GM04504 (cell line): ENCODE results near the gene GIPC1.
"Not testable (repeated sequence)": the region's sequence is repeated elsewhere in the genome, so short reads cannot be mapped to it uniquely, and the experiment has no call there.

Experiments
- DNase-seq: peaks from one replicate; pipeline ENCODE4 v3.0.0-alpha.2; 2012; ENCODE audit warnings: low read depth

Gene GIPC1

DNA sequence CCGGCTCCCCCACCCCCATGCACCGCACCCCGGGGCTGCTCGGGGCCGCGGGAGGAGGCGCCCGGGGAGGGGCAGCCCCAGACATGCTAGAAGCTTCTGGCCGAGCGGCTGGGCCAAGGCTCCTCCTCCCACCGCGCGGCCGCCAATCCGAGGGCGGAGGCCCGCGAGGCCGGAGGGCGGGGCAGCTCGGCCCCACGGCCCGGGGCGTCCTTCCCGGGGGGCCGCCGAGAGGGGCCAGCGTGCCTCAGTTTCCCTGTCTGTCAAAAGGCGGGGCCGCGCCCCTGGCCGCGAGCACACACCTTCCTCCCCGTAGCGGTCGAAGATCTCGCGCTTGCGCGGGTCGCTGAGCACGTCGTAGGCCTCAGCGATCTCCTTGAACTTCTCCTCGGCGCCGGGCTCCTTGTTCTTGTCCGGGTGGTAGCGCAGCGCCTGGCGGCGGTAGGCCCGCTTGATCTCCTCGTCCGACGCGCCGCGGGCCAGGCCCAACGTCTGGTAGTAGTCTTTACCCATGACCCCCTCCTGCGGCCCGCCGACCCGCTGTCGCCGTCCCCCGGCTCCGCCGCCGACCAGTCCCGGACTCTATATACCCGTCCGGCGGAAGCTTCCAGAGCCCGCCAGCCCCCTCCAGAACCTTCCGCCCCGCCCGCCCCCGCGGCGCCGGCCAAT is 22.0 kb upstream of the GIPC1 start, which contains the start of gene DNAJB1:
TSS of gene DNAJB1 (minus strand) at position 558 of the 666 bp plus-strand sequence. CDS start at position 510, 48 bp downstream.
- DNase-seq: peak; percentile 89

DNA sequence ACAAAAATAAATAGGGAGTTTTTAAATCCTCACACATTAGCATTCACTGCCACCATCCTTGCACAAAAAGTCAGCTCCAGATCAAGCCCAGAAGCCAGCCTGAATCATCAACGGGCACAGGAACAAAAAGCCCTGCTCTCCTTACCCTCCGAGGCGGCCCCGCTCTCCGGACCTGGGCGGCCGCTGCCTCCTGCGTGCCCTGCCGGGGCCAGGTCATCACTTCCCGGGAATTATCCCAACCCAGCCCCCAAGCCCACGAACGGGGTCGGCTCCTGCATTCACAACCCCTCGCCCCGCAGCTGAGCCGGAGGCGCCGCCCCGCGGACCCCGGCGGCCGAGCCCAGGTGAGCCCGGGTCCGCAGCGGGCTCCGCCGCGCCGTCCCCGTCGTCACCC is 21.5 kb upstream of the GIPC1 start:
- no peak for DNase-seq

DNA sequence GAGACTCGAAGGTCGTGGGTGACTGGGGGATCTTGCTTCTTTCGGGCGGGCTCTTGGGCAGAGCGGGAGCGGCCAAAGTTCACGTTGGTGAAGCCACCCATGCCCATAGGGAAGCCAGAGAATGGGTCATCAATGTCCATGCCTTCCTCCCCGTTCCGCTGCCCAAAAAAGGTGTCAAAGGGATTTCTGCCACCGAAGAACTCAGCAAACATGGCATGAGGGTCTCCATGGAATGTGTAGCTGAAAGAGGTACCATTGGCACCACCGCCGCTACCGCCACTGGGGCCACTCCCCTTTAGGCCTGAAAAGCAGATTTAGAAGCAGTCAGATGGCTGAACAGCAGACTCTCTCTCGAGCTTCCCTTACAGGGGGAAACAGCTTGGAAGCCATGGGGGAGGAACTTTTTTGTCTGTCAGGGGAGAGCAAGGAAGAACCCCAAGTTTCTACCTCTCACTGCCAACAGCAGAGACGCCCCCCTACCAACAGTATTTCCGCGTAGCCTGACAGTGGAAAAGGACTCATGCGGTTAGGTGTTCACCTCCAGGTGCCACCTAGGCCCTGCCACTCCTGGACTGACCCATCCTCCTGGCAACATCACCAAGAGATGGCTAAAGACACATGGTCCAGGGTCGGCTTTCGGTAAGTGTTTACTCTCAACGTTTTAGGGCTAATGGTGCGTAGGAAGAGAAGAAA is 21.0 kb upstream of the GIPC1 start:
- no peak for DNase-seq

DNA sequence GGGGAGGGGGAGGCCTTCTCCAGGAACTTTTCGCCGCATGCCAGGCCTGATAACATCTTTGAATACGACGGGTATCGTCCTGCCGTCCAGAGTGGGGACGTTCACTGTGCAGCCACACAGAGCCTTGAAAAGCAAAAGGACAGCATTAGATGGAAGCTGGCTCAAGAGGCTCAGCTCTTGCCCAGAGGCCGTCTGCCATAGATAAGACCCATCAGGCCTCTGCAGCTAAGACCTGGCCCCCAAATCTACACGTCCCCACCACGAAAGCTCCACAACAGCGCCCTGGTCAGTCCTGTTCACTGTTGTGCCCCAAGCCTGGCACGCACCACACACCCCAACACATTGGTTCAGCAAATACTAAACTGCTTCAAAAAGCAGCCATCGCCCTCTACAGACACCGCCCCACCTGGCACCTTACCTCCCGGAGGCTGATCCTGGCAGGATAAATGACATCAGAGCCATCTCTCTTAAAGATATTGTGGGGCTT is 20.2 kb upstream of the GIPC1 start:
- DNase-seq: no peak

DNA sequence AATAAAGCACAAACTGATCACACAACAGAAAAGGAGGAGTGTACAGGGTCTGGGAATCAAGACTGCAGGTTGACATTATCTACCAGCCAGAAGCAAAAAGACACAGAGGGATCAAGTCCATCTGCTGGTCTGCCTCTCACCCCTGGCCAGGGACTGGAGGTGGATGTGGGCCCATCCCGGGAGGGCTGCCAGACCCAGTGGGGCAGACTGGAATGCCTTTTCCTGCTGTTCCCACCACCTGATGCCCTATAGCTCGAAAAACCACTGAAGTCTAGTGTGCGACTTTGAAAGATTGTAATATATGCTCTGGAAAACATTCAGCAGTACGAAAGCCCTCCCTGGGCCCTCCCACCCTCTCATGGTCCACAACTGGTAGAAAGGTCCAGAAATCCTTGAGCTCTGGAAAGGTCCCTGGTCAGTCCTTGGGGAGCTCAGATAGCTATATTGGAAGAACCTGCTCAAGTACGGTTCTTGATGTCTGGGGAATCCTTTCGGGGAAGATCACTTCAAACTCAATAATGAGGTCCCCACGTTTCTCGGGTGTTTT is 19.6 kb upstream of the GIPC1 start:
- no peak for DNase-seq

DNA sequence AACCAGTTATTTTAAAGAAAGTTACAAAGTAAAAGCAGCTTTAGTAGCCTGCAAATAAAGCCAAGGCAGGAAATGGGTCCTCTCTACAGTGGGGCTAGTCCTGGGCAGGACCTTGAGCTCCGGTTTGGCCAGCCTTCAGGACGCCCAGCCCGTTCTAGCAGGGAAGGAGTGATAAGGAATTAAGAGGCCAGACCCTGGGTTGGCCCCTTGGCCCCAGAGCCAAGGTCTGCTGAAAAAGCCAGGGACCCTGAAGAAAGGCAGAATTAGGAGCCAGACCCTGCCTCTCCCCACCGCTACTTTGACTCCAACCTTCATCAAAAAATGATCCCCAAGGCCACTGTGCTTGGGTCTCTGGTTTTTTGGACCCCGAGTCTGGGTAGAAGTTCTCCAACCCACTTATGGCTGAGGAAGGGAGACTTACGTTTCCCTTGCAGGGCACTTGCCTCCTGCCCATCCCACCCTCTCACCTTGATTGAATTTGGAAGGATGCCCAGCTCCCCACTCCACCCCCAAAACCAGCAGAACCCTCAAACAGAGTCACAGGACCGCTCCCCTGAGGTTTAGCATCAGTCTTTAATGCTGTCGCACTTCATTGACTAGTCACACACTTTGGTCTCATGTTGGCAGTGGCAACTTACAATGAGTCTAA is 18.4 kb upstream of the GIPC1 start:
- DNase-seq: no peak

DNA sequence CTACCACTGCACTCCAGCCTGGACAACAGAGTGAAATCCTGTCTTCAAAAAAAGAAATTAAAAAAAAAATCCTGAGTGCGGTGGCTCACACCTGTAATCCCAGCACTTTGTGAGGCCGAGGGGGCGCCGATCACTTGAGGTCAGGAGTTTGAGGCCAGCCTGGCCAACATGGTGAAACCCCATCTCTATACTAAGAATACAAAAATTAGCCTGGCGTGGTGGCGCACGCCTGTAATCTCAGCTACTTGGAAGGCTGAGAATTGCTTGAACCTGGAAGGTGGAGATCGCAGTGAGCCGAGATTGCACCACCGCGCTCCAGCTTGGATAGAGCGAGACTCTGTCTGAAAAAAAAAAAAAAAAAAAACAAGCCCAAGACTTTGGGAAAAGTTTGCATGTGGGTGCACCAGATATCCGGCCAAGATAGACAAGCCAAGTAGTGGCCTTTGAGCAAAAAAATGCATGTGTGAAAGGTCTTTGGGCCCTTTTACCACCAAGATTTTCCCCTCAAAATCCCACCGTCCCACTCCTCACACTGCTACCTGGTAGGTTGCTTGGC is 16.6 kb upstream of the GIPC1 start:
- no peak for DNase-seq

DNA sequence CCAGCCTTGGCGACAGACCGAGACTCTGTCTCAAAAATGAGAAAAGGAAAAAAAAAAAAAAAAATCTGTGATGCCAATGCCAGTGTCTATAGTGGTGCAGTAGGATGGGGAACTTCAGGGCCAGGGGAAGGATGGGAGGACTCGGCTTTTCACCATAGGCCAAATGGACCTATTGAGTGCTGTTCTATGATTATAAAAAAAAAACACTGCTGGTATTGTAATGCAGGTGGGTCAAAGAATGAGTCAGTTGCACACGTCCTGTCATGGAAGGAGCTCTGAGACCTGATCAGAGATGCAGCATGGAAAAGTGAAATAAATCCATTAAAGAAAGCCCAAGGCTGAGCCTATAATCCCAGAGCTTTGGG is 15.3 kb upstream of the GIPC1 start:
- DNase-seq: no peak

DNA sequence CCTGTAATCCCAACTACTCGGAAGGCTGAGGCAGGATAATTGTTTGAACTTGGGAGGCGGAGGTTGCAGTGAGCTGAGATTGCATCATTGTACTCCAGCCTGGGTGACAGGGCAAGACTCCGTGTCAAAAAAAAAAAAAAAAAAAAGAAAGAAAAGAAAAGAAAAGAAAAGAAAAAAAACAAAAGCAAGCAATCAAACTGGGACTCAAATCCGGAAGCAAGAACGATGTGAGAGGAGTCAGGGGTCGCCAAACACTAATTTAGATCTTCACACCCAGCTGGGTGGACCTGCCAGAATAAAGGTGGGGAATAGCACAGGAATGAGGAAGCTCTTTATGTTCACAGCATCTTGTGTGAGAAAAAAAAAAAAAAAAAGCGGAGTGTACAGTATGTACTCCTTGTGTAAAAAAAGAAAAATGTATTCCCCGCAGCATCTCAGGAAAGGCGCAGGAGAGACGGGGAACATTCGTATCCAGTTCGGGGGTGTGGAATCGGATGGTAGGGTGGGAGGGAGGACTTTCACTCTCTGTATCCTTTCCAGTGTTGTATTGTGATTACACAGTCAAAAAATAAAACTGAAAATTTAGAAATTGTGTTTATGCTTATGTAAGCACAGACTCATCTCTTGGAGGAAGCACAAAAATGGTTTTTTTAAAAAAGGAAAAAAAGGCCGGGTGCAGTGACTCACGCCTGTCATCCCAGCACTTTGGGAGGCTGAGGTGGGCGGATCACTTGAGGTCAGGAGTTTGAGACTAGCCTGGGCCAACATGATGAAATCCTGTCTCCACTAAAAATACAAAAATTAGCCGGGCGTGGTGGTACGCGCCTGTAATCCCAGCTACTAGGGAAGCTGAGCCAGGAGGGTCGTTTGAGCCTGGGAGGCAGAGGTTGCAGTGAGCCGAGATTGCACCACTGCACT is 14.6 kb upstream of the GIPC1 start:
- peak; percentile 73 for DNase-seq

DNA sequence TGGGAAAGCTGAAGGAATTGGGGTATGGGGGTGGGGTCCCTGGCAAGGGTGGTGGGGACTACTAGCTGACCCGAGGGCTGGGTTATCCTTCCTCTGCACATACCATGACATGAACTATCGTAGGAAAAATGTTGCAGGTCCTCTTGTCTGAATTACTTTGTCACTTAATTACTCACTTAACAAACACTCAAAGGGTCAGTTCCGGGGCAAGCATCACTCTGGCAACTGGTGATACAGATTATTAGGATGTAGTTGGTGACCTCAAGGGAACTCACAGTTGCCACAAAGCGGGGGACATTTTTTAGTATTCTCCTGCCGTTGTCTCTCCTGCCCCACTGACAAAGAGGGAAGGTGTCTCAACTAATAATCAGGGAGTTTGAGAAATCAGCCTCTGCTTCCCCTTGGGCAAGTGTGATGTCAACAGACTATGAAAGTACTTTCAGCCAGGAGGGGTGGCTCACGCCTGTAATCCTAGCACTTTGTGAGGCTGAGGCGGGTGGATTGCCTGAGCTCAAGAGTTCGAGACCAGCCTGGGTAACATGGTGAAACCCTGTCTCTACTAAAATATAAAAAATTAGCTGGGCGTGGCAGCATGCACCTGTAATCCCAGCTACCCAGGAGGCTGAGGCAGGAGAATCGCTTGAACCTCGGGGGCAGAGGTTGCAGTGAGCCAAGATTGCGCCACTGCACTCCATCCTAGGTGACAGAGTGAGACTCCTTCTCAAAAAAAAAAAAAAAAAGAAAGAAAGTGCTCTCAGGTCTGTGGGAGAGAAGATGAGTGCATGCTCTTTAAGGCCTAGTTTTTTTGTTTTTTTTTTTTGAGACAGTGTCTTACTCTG is 12.0 kb upstream of the GIPC1 start:
- DNase-seq: no peak

DNA sequence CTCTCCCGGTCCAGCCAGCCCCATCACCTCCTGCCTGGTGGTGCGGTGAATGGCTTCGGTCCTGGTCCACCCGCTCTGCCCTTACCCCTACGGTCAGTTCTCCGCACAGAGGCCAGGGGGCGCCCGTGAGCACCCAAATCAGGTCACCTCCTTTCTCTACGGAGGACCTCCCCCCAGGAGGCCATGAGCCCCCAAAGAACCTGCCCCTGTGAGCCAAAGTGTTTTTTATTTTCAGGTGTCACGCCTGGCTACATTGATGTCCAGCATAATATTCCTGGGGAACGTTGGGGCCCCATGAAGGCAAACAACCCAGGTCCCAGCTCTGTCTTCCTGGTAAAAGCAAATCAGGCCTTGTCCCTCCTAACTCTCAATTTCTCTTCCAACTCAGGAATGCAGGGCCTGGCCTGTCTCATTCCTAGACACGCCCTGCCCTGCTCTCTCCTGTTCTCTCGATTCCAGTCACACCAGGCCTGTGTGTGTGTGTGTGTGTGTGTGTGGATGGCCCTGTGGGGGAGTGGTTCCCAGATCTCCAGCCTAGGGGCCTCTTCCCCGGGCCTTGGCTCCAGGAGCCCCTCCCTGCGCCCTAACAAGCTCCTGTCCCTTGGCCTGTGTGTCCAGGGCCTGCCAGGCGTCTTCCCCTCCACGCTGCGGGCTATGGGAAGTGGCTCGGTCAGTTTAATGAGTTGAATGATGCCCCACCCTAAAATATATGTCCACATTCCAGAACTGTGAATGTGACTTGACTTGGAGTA is 9.7 kb upstream of the GIPC1 start:
- DNase-seq: peak; percentile 71

DNA sequence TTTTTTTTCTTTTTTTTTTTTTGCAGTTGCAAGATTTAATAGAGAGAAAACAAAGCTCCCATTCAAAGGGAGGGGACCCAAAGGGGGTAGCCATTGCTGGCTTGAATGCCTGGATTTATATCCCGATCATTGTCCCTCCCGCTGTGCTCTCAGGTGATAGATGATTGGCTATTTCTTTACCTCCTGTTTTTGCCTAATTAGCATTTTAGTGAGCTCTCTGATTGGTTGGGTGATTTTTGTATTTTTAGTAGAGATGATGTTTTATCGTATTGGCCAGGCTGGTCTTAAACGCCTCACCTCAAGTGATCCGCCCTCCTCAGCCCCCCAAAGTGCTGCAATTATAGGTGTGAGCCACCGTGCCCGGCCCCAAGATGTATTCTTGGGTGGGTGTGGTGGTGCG is 8.6 kb upstream of the GIPC1 start:
- DNase-seq: not testable (repeated sequence)

DNA sequence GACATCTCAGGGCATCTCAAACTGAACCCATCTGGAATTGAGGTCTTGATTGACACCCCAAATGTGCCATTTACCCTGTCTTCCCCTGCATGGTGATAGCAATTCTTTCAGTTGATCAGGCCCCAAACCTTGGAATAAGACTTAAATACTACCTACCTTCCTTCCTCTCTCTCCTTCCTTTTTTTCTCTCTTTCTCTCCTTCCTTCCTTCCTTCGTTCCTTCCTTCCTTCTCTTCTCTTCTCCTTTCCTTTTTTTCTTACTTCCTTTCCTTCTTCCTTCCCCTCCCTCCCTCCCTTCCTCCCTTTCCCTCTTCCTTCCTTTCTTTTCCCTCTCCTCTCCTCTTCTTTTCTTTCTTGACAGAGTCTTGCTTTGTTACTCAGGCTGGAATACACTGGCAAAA is 7.4 kb upstream of the GIPC1 start:
- no peak for DNase-seq

DNA sequence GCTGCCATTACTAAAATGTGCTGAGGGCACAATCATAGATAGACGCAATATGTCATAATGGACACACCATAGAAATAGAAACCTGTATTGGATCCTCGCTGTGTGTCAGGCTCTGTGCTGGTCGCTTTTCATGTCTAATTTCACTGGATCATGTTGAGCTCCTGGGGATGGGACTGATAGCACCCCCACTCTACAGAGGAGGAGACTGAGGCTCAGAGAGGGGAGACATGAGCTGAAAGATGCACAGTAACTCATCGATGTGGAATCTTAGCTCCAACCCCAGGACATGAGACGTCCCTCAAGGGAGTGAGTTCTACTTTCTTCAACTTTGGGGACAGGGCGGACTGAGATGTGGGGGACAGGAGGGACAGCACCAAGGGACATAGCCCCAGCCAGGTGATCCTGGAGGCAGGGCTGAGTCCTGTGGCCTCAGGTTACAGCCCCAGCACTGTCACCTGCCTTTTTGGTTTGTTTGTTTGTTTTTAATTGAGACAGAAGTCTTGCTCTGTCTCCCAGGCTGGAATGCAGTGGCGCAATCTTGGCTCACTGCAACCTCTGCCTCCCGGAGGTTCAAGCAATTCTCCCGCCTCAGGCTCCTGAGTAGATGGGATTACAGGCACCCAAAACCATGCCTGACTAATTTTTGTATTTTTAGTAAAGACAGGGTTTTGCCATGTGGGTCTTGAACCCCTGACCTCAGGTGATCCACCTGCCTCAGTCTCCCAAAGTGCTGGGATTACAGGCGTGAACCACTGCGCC is 6.6 kb upstream of the GIPC1 start:
- DNase-seq: peak; percentile 23

DNA sequence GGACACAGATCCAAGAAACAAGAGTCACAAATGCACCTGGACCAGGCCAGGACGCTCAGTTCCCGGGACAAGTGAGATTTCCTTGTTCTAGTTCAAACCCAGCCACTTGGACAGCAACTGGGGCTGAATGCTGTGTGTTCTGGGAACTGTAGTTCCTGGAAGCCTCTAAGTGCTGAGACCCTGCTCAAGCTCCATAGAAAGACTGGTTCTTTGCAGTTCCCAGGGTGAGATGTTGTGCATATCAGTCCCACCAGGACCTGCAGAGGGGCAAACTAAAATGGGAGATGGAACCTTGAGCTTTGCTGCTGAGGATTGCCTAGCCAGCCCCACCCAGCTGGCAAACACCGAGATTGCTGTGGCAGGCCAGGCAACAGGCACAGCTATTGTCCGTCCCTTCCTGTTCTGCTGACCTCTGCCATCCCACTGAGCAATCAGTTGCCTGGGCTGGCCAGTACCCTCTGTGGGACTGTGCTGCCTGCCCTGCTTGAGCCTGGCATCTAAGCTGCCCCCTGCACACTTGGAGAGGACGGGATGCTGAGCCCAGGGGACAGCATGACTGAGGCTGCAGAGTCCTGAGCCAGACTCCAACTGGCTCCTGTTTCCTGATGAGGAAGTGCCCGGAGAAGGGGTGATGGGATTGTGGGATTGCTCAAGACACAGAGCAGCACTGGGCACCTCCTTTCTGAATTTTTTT is 1.4 kb upstream of the GIPC1 start:
- no peak for DNase-seq

DNA sequence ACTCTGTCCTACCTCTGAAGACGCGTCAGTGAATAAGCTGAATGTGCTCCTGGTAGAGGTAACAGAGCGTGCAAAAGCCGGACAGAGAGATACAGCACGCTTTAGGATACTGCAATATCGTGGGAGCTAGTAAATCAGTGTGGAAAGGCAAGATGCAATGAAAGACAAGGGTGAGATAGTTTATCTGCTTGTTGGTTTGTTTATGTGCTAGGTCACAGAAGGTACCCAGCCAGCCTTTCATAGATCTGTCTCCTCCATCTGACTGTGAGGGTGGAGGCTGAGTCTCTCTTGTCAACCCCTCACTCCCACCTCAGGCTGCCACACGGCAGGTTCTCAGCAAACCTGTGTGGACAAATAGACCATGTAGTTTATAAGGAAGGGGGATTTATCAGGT is 904 bp upstream of the GIPC1 start:
- DNase-seq: no peak

DNA sequence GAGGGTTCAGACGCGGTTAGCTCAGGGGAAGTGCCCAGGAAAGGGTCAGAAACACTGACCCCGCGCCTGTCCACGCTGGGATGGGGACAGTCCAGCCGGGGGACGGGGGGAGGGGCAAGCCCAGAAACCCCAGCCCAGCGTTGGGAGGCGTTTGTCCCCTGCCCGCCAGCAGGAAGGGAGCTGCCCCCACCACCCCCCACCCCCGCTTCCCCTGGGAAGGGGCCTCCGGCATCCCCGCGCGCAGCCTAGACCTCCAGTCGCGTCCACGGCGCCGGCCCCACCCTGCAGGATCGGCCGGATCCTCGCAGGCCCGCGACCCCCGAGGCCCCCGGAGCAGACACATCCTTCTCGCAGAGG is 277 bp downstream of the GIPC1 start:
- no peak for DNase-seq

DNA sequence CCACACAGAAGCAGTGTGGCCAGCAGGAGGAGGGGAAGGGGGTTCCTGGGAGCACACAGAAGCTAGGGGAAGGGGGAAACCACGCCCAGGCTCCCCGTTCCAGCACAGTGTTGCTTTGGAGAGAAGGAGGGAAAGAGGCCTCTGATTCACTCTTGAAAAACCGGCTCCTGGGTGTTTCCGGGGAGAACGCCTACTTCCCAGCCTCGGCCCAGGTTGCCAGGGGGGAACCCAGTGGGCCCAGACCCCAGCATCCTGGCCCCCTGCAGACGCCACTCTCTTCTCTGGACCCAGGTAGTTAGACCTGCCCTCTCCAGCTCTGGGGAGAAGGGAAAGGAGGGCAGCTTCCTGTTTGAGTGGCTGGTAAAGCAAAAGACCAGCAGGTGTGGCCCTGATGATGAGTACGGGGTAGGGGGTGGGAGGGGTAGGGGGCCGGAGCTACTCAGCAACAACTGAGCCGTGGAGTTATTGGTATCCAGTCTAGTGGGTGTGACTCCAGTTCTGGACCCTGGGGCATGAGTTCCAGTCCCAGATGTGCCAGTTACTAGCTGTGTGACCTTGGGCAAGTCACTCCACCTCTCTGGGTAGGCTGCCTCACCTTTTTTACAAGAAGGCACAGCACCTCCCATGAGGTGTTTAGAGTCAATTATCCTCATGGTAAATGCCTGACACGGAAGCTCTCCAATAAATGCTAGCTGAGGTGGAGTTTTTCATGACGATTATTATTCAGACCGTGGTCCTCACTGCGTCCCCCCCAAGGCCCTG is 836 bp downstream of the GIPC1 start:
- no peak for DNase-seq
